Activated CD4-positive, alpha-beta T cell treated with anti-CD3 and anti-CD28 coated beads, Interleukin-2, amount 50 U/mL, for 16 hours (primary cell): ENCODE results near the gene USF2.

ENCODE experiments used
- DNase-seq: peaks from one replicate; pipeline ENCODE4 v3.0.0-alpha.2; 2020

Gene USF2

DNA sequence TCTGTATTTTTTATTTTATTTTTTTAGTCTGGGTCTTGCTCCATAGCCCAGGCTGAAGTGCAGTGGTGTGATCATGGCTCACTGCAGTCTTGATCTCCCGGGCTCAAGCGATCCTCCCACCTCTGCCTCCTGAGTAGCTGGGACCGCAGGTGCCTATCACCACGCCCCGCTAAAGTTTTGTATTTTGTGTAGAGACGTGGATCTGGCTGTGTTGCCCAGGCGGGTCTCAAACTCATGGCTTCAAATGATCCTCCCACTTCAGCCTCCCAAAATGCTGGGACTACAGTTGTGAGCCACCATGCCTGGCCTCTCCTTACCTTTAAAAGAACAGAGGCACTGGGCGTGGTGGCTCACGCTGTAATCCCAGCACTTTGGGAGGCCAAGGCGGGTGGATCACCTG lies 19.0 kb downstream of the USF2 start:
- DNase-seq, result no peak

DNA sequence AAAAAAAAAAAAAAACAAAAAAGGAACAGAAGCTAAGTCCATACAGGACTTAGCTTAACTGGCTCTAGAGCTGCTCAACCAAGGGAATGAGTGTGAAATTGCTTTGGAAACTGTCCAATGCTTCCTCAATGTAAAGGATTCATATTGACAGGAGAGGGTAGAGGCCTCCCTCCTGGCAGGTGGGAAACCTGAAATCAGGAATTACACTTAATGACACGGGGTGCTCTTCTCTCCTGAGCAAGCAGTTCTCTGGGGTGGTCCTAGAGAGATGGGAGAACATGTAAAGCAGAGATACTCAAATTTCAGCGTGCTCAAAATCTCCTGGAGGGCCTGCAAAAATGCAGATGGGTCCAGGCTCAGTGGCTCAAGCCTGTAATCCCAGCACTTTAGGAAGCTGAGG lies 19.6 kb downstream of the USF2 start:
- DNase-seq, result no peak

DNA sequence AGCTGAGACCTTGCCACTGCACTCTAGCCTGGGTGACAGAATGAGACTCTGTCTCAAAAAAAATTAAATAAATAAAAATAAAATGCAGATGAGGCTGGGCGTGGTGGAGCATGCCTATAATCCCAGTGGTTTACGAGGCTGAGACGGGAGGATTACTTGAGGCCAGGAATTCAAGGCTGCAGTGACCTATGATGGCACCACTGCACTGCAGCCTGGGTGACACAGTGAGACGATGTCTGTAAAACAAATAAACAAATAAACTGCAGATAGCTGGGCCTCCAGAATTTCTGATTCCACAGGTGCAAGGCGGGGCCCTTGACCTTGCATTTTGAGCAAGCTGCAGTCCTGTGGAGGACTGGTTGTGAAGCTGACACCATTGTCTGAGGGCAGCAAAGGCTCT lies 20.1 kb downstream of the USF2 start:
- DNase-seq, result no peak

DNA sequence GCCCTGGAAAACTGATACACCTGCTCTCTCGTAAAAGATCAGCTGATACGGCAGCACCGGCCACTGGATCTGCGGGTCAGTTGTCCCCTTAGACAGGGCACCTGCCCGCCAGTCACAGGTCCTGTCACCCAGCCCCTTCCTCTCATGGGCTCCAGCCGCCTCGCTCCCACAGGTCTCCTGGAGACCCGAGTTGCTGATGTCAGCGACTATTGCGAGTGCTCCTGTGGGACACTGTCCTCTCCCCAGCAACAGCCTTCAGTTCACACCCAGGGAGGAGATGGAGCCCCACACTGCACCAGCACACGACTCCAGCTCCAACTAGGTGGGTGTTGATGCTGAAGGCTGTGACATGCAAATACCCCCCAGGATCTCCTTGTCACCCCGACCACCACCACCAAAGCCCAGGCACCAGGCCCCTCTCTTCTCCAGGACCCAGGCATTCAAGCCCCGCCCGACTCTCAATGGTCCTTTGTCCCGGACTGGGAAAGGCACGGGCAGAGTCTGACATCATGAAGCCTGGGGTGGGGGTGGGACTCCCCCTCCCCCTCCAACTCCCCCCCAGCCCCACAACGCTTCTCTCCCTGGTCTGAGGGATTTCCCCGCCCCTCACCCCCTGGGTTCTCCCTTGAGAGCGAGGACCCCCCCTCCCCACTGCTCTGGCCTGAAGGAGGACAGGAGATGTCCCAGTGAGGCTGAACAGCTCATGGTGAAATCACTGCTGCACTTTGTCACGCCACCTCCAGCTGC lies 21.8 kb downstream of the USF2 start:
- DNase-seq, result no peak

DNA sequence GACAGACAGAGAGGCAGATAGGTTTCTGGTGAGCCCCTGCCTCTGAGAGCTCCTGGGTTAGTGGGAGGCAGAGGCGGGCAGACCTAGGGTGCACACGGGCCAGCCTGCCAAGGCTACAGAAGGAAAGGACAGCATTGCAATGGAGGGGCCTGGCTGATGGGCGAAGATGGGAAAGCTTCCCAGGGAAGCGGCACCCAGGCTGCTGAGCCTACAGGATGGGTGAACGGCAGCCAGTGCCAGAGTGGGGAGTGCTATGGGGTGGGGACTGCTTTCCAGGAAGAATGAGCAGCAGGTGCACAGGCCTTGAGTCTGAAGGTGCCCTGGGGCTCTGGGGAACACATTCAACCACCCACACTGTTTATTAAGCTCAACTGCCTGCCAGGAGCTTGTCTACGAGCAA lies 22.5 kb downstream of the USF2 start:
- DNase-seq, result no peak

DNA sequence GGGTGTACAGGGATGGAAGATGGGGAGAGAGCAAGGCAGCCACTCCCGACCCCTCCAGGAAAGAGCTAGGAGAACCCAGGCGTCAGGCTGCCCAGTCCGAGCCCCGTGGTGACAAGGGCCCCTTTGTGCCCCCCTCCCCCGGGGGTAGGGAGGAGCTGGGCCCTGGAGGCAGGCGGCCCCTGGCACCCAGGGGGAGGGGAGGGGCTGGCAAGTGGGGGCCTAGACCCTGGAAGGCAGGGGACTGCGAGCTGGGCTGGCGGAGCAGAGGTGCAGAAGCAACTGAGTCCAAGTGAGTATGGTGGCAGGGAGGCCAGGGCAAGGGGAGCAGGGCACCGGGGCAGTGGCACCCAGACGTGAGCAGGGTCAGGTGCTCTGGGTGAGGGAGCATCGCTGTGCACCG lies 23.2 kb downstream of the USF2 start, which contains the start of gene MAG:
TSS of gene MAG (plus strand) at position 246 of the 400 bp plus-strand sequence. CDS start 3,248 bp downstream, outside the sequence.
- no peak for DNase-seq

DNA sequence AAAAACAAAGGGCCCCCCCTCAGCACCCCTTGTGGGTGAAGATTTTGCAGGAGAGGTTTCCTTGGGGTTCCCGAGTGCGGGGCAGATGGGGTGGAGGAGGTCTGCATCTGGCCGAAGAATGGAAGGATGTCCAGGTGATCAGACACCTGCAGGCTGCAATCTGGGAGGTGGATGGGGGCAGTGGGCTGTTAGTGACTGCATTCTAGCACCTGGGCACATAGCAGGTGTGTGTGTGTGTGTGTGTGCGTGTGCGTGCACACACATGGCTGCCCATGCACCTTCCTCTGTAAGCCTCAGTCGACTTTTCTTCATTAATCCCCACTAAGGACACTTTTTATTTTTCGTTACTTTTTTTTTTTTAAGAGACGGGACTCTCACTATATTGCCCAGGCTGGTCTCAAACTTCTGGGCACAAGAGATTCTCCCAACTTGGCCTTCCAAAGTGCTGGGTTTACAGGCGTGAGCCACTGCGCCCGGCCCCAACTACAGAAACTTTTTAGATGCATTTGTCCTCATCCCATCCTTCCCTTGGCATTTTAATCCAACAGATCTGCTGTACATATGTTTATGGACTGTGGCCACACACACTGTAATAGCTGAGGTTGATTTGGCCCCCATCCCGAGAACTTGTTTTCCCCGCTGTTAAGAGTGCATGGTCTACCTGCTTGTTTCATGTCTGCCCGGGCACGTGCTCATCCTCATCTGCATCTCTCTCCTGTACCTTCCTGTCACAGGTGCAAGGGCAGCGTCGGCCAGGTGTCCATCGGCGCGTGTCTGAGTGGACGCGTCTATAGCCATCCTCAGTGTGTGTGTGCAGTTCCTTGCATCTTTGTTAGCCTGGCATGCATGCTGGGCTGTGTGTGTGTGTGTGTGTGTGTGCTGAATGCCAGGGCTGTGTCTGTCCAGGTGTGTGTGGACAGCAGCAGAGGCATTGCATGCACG lies 23.9 kb downstream of the USF2 start:
- no peak for DNase-seq

DNA sequence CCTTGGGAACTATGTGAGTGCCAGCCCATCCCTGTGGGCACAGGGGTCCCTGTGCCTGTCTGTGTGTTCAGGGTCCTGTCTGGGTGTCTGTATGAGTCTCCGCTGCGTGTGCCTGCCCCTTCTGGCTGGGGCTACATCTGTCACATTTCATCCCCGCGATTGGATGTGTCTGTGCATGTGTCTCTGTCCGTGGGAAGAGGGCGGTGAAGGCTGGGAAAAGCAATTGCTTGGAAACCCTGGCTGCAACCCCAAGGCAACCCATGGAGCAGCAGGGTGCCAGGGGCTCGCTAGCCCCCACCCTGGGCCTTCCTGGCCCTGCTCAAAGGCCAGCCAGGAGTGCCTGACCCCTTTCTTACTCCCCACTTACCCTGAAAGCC lies 24.6 kb downstream of the USF2 start:
- DNase-seq, result no peak

DNA sequence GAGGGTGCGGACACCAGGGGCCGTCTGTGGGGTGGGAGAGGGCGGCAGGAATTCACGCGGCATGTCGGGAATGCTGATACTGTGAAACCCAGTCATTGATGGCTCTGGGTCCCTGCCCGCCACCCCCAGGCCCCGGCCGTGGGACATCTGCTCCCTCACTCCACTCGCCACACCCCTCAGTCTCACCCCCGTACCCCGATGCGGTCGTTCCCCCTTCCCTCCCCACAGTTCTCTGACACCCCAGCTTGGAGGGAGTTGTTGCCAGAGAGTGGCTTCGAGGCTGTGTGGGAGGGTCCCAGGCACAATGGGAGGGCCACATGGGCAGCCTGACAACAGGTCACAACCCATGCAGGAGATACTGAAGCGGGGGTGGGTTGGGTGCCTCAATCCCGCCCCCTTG lies 25.0 kb downstream of the USF2 start:
- DNase-seq, result no peak

DNA sequence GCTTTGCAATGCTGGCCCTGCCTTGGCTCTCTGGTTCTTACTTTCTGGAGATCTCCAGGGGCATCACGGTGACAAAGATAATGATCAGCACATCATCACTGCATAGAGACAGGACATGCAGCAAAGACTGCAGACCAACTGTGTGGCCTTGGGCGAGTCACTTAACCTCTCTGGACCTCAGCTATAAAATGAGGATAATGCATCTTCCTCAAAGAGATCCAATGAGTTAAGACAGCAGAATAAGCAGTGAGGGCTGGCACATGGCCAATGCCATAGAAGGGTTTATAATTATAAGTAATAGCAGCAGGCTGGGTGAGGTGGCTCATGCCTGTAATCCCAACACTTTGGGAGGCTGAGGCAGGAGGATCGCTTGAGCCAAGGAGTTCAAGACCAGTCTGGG lies 25.6 kb downstream of the USF2 start:
- no peak for DNase-seq

DNA sequence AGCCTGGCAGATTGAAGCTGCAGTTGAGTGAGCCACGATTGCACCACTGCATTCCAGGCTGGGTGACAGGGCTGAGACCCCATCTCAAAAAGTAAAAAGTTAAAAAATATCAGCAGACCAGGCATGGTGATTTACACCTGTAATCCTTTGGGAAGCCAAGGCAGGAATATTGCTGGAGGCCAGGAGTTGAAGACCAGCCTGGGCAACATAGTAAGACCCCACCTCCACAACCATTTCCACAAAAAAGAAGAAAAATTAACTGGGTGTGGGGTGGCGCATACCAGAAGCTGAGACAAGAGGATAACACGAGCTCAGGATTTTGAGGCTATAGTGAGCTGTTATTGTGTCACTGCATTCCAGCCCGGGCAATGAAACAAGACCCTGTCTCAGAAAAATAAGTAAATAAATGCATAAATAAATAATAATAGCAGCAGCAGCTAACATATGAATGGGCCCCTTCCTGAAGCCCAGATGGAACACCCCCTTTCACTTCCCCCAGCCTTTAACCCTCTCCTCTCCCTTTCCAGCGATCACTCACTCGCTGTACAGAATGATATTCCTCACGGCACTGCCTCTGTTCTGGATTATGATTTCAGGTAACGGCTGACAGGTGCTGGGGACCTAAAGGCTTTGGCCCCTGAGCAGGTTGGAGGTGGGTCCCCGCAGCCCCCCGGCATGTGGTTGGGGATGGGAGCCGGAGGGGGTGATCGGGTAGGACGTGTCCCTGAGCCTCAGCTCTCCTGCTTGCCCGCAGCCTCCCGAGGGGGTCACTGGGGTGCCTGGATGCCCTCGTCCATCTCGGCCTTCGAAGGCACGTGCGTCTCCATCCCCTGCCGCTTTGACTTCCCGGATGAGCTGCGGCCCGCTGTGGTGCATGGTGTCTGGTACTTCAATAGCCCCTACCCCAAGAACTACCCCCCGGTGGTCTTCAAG lies 26.4 kb downstream of the USF2 start:
- no peak for DNase-seq

DNA sequence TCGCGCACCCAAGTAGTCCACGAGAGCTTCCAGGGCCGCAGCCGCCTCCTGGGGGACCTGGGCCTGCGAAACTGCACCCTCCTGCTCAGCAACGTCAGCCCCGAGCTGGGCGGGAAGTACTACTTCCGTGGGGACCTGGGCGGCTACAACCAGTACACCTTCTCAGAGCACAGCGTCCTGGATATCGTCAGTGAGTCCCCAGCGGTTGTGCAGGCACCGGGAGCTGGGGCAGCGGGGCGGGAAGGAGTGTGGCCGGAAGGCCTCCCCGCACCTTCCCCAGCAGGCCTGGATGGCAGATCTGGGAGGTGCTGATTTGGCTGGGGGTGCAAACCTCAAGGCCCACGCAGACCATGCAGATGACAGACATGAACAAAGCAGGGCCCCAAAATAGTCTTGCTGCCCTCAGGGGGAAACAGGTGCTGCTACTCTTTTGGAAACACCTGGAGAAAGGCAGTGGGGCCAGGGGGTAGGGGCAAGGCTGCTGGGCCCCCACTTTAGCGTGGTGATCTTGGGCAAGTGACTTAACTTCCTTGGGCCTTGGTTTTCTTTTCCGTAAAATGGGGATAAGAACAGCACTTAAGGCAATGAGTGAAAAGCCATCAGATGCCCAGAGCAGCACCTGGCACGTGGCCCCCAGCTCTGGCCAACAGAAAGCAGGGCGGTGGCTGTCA lies 27.2 kb downstream of the USF2 start:
- no peak for DNase-seq

DNA sequence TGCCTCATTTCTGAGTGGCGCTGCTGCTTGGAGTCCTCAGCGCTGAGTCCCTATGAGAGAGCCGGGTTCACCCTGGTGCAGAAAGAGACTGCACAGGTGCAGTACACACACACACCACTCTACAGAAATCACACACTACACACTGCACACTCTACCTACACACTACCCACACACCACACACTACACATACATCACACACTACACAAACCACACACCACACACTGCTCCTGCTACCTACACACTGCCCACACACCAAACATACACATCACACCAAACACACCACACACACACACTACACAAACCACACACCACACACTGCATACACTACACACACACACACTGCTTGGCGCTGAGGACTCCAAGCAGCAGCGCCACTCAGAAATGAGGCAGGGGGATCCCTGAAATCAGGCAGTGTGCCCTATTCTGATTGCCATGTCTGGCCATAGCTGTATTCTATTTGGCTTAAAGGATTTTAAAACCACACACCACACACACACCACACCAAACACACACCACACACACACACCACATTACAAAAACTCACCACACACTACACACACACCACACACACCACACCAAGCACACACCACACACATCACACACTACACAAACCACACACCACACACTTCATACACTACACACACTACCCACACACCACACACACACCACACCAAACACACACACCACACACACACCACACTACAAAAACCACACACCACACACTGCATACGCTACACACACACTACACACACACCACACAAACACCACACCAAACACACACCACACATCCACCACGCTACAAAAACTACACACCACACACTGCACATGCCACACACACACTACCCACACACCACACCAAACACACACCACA lies 28.1 kb downstream of the USF2 start:
- no peak for DNase-seq

DNA sequence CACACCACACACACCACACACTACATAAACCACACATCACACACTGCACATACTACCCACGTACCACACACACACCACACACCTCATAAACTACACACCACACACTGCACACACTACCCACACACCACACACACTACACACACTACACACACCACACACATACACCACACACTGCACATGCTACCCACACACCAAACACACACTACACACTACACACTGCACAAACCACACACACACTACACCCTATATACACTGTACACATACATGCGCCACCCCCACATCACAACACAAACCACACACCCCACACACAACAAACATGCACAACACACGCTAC lies 28.7 kb downstream of the USF2 start:
- no peak for DNase-seq

DNA sequence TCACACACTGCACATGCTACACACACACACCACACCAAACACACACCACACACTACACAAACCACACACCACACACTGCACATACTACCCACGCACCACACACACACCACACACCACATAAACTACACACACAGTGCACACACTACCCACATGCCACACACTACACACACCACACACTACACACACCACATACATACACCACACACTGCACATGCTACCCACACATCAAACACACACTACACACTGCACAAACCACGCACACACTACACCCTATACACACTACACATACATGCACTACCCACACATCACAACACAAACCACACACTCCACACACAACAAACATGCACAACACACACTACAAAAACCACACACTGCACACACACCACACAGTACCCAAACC lies 29.2 kb downstream of the USF2 start:
- no peak for DNase-seq

DNA sequence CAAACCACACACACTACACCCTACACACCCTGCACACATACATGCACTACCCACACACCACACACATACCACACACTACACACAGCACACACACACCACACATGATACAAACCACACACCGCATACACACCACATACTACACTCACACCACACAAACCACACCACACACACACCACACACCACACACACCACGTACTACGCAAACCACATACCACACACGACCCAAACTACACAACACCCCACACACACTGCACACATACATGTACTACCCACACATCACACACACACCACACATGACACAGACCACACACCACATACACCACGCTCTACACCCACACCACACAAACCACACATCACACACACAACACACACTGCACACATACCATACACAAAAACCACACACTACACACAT lies 29.8 kb downstream of the USF2 start:
- DNase-seq, result no peak

DNA sequence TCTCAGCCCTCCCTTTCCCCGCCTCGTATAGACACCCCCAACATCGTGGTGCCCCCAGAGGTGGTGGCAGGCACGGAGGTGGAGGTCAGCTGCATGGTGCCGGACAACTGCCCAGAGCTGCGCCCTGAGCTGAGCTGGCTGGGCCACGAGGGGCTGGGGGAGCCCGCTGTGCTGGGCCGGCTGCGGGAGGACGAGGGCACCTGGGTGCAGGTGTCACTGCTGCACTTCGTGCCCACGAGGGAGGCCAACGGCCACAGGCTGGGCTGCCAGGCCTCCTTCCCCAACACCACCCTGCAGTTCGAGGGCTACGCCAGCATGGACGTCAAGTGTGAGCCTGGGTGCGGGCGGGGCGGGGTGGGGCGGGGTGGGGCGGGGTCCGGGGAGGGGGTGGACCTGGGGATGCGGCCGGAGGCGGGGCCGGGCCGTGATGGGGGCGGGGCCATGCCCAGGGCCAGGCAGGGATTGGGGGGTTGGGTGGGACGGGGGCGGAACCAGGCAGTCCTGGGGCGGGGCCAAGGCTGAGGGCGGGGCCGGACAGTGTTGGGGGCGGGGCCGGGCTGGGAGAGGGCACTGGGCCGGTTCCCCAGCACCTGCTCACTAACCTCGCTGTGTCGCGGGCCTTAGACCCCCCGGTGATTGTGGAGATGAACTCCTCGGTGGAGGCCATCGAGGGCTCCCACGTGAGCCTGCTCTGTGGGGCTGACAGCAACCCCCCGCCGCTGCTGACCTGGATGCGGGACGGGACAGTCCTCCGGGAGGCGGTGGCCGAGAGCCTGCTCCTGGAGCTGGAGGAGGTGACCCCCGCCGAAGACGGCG lies 31.0 kb downstream of the USF2 start:
- no peak for DNase-seq

DNA sequence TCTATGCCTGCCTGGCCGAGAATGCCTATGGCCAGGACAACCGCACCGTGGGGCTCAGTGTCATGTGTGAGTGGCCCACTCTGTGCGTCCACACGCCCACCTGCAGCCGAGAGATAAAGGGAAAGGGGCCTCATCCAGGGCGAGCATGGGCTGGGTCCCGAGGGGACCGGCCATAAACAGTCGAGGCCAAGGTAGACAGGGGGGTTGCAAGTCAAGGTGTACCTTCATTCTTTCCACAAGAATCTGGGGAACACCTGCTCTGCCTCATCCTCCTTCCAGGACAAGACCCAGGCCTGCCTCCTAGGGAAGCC lies 31.5 kb downstream of the USF2 start:
- no peak for DNase-seq

DNA sequence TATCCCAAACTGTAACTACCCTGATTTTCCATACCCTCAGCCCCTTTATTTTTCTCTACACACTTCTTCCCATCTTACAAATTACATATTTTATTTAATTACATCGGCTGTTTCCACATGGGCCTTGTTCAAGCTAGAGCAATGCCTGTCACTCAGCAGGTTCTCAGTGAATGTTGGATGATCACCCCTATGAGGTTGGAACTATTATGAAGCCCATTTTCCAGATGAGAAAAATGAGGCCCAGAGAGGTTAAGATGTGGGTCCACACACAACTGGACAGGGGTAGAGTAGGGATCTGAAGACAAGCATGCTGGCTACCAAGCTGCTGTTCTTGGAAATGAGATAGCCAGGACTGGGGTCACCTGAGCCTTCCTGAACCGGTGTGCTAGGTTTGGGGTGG lies 33.2 kb downstream of the USF2 start:
- no peak for DNase-seq

DNA sequence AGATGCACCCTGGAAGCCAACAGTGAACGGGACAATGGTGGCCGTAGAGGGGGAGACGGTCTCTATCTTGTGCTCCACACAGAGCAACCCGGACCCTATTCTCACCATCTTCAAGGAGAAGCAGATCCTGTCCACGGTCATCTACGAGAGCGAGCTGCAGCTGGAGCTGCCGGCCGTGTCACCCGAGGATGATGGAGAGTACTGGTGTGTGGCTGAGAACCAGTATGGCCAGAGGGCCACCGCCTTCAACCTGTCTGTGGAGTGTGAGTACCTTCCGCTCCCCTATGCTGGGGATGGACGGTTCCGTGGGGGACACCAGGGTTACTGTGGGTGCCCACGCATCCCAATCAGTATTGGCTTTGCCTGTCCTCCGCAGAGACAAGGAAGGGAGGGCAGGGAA lies 33.7 kb downstream of the USF2 start:
- DNase-seq, result no peak

DNA sequence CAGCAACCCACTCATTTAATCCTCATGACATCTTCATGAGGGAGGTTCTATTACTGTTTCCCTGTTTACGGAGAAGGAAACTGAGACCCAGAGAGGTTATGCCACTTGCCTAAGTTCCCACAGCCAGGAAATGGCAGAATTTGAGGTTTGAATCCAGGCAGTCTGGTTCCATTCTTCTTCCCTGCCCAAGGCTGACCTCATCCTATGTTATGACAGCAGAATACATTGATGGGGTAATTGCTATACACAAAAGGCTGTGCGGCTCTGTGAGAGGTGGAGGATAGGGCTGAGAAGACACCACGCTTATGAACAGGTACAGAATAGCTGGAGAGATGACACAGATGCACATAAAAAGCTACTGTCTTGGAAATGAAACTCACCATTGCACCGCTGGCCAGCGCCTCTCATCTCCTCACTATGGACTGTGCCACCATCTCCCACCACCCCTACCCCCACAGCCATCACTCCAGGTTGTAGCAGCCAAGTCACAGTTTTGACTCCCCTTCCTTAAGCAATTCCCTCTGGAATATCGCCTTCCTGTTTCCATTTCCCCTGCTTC lies 34.7 kb downstream of the USF2 start:
- DNase-seq, result no peak
